ENCODE data around the gene DNAAF9. TPM values are rescaled to one million over a fixed set of nuclear protein-coding genes. Genes with fewer than 3 reads are reported as not detected.

Gene DNAAF9
- total and polyA plus RNA-seq, 2 donors (not counting 3 experiments of a cell fraction or from before 2014, with no cell fraction given): 7.6 to 20.9 TPM

- ChIA-PET CTCF (no interaction called here), POLR2A (no interaction called here)
- dilution Hi-C loops (cut with MboI; ENCODE audit: extremely low pct_ligation_motif_present, low sequenced_read_pairs) (no loop called here), intact Hi-C loops (cut with micrococcal nuclease) (loop anchor here (5.0 kb wide), 1 partner anchor 47 kb away; the partner anchor contains the start of gene DNAAF9)
- Histone ChIP-seq H3K36me3 (ENCODE audit: control insufficient read depth in 2 of 2, extremely low read depth in 1 of 2, insufficient read depth in 2 of 2, low read length in 2 of 2) (peaks cover 0 to 3% of the 10 kb centered on the region in 2 experiments), H3K9me3 (replicated peaks; ENCODE audit: control insufficient read depth, insufficient read depth, low read length) (no peaks in the 10 kb centered on the region), H3K4me3 (replicated peaks in 1 of 3; ENCODE audit: insufficient read depth in 1 of 3, low read depth in 1 of 3, low read length in 3 of 3) (no peak overlapping the region), H4K20me1 (replicated peaks; ENCODE audit: control insufficient read depth, extremely low read depth, insufficient read depth, low read length) (no peaks in the 10 kb centered on the region), H3K4me2 (ENCODE audit: insufficient read depth, low read length) (no peak overlapping the region), H3K9ac (replicated peaks; ENCODE audit: extremely low read depth, insufficient read depth, low read length) (no peak overlapping the region), H3K27ac (ENCODE audit: insufficient read depth, low read depth, low read length) (no peak overlapping the region), H3K27me3 (ENCODE audit: control insufficient read depth in 2 of 2, insufficient read depth in 2 of 2, low read length in 2 of 2) (no peaks in the 10 kb centered on the region), H3K9me1 (replicated peaks; ENCODE audit: control insufficient read depth, extremely low read depth, insufficient read depth, low read length) (no peaks in the 10 kb centered on the region), H2AFZ (ENCODE audit: low read depth, low read length) (no peak overlapping the region), H3K79me2 (ENCODE audit: control insufficient read depth, insufficient read depth, low read length) (no peaks in the 10 kb centered on the region), H3K4me1 (ENCODE audit: control insufficient read depth, extremely low read depth, insufficient read depth, low read length) (no peaks in the 10 kb centered on the region)
- TF ChIP-seq POLR2A (IDR thresholded peaks at IDR 0.05; ENCODE audit: low read depth, low read length) (no peak), GATA2 (IDR thresholded peaks at IDR 0.05; ENCODE audit: insufficient read depth, insufficient read length, low read depth, low read length) (no peak), MYC (IDR thresholded peaks at IDR 0.05; ENCODE audit: low read depth, low read length) (no peak), MAX (IDR thresholded peaks at IDR 0.05; ENCODE audit: insufficient read depth, insufficient read length) (no peak), EZH2 (IDR thresholded peaks at IDR 0.05; ENCODE audit: borderline replicate concordance, low read depth, low read length, severe bottlenecking) (no peak), JUN (IDR thresholded peaks at IDR 0.05; ENCODE audit: borderline replicate concordance, insufficient read depth, insufficient read length, low read depth) (no peak), POLR2AphosphoS5 (IDR thresholded peaks at IDR 0.05; ENCODE audit: insufficient read depth, low read depth, low read length) (no peak), CTCF (IDR thresholded peaks at IDR 0.05; ENCODE audit: extremely low read depth in 1 of 2, insufficient read depth in 1 of 2, low read depth in 1 of 2, low read length in 2 of 2) (no peak), FOS (IDR thresholded peaks at IDR 0.05; ENCODE audit: borderline replicate concordance, insufficient read depth, low read length) (no peak)
- FAIRE-seq: no peak
- no TSS peak for BruUV-seq (replicated peaks)
- DNase-seq (ENCODE audit: low read depth, low spot score): no peak
Measured at GRCh38 chr20:3360752-3361151, 46.7 kb downstream of the DNAAF9 start.

Measured in endothelial cell of umbilical vein (primary cell).